Neuronal stem cell (in vitro differentiated cells): ENCODE data around the gene TMEM176B.

Experiments used
- DNase-seq: peaks from one replicate; pipeline ENCODE4 v3.0.0-alpha.2; 2013; ENCODE audit warnings: low spot score
- H2AFZ ChIP-seq: one replicate; pipeline ENCODE4 v1.6.1; 2013; ENCODE audit warnings: mild to moderate bottlenecking, low read length, inconsistent platforms
- H2AK5ac ChIP-seq: 2 replicates; pipeline ENCODE4 v1.6.1; 2013; ENCODE audit warnings: low read depth, mild to moderate bottlenecking, inconsistent platforms, low read length, moderate library complexity, mixed read lengths
- H2BK120ac ChIP-seq: 2 replicates; pipeline ENCODE4 v1.6.1; 2013; ENCODE audit warnings: low read depth, mild to moderate bottlenecking, inconsistent platforms, low read length, moderate library complexity, mixed read lengths
- H2BK12ac ChIP-seq: one replicate; pipeline ENCODE4 v1.6.1; 2013; ENCODE audit warnings: low read length, inconsistent platforms
- H2BK15ac ChIP-seq: 2 replicates; pipeline ENCODE4 v1.6.1; 2013; ENCODE audit warnings: mild to moderate bottlenecking, low read length, inconsistent platforms, mixed read lengths
- H2BK5ac ChIP-seq: one replicate; pipeline ENCODE4 v1.6.1; 2013; ENCODE audit warnings: inconsistent platforms, mild to moderate bottlenecking, low read length, moderate library complexity
- H3K14ac ChIP-seq: one replicate; pipeline ENCODE4 v1.6.1; 2013; ENCODE audit warnings: low read length, inconsistent platforms
- H3K18ac ChIP-seq: 2 replicates; pipeline ENCODE4 v1.6.1; 2013; ENCODE audit warnings: low read length, inconsistent platforms
- H3K23ac ChIP-seq: 2 replicates; pipeline ENCODE4 v1.6.1; 2013; ENCODE audit warnings: low read depth, mild to moderate bottlenecking, mixed read lengths, low read length, inconsistent platforms; ENCODE audit not compliant: poor library complexity
- H3K27ac ChIP-seq: replicated peaks from 3 replicates; pipeline ENCODE4 v1.5.1; 2013; ENCODE audit warnings: low read length, inconsistent platforms
- H3K27me3 ChIP-seq, 3 experiments: 2 replicates each; pipeline ENCODE4 v1.6.1; 2013; ENCODE audit warnings: low read length in 3 of 3, mild to moderate bottlenecking in 2 of 3, inconsistent platforms in 1 of 3, low read depth in 1 of 3, mixed read lengths in 1 of 3, moderate library complexity in 1 of 3; ENCODE audit not compliant: control insufficient read depth in 3 of 3, insufficient read depth in 3 of 3
- H3K36me3 ChIP-seq, 2 donors: replicated peaks in 1 of 2; 2 replicates each; pipeline ENCODE4 v1.6.1; 2013; ENCODE audit warnings: low read length in 2 of 2; ENCODE audit not compliant: control insufficient read depth in 2 of 2, insufficient read depth in 2 of 2
- H3K4ac ChIP-seq: 2 replicates; pipeline ENCODE4 v1.6.1; 2013; ENCODE audit warnings: inconsistent platforms, mild to moderate bottlenecking, low read length, moderate library complexity
- H3K4me1 ChIP-seq, 2 donors: 1 replicate in 1 of 2; 2 replicates in 1 of 2; pipeline ENCODE4 v1.6.1; 2013; ENCODE audit warnings: low read length in 2 of 2, low read depth in 1 of 2; ENCODE audit not compliant: control insufficient read depth in 2 of 2, insufficient read depth in 1 of 2
- H3K4me2 ChIP-seq: one replicate; pipeline ENCODE4 v1.6.1; 2013; ENCODE audit warnings: mild to moderate bottlenecking, low read length, inconsistent platforms; ENCODE audit not compliant: insufficient read depth, poor library complexity, severe bottlenecking
- H3K4me3 ChIP-seq, 2 donors: 2 replicates each; pipeline ENCODE4 v1.5.1; 2013; ENCODE audit warnings: low read length in 2 of 2, mild to moderate bottlenecking in 2 of 2, inconsistent platforms in 1 of 2, moderate library complexity in 1 of 2
- H3K79me1 ChIP-seq: one replicate; pipeline ENCODE4 v1.6.1; 2013; ENCODE audit warnings: low read depth, mild to moderate bottlenecking, inconsistent platforms, low read length, moderate library complexity
- H3K9ac ChIP-seq: one replicate; pipeline ENCODE4 v1.6.1; 2013; ENCODE audit warnings: mild to moderate bottlenecking, low read depth, low read length, inconsistent platforms; ENCODE audit not compliant: poor library complexity
- H3K9me3 ChIP-seq, 2 donors: replicated peaks in 1 of 2; 2 replicates each; pipeline versions ENCODE3 to v1.6.1; 2013; ENCODE audit warnings: low read length in 2 of 2, mild to moderate bottlenecking in 2 of 2, inconsistent platforms in 1 of 2, low read depth in 1 of 2, mixed read lengths in 1 of 2, moderate library complexity in 1 of 2; ENCODE audit not compliant: control insufficient read depth in 2 of 2, insufficient read depth in 1 of 2
- H4K8ac ChIP-seq: one replicate; pipeline ENCODE4 v1.6.1; 2013; ENCODE audit warnings: low read depth, mild to moderate bottlenecking, inconsistent platforms, low read length, moderate library complexity
- H4K91ac ChIP-seq: one replicate; pipeline ENCODE4 v1.6.1; 2013; ENCODE audit warnings: low read length, low read depth, mild to moderate bottlenecking, inconsistent platforms; ENCODE audit not compliant: poor library complexity
- WGBS, 2 donors: extraction: QIAGEN DNeasy Blood & Tissue Kit; methylation state at CpG; one replicate each; pipeline ENCODE4 v1.1.7; 2013; ENCODE audit warnings: missing lambda C conversion rate in 2 of 2, mixed read lengths in 1 of 2; ENCODE audit not compliant: insufficient read length in 2 of 2, insufficient replicate concordance in 1 of 2; ENCODE audit errors: extremely low coverage in 2 of 2; 5-methylcytosine and 5-hydroxymethylcytosine counted together

Gene TMEM176B

GRCh38 chr7:150847536-150847935, 47.4 kb upstream of the TMEM176B start:
- Histone ChIP-seq H3K14ac (no peak overlapping the region), H3K36me3 (no peaks in the 10 kb centered on the region), H3K27me3 (peaks cover 0 to 25% (median 0%) of the 10 kb centered on the region in 3 experiments), H2BK120ac (no peak overlapping the region), H3K79me1 (no peaks in the 10 kb centered on the region), H3K23ac (no peak overlapping the region), H2AFZ (no peak overlapping the region), H3K4me2 (no peak overlapping the region), H3K9ac (no peak overlapping the region), H3K18ac (no peak overlapping the region), H3K9me3 (no peaks in the 10 kb centered on the region), H4K8ac (no peak overlapping the region), H3K4ac (no peak overlapping the region), H2BK12ac (no peak overlapping the region), H3K4me3 (no peak overlapping the region), H2BK15ac (no peak overlapping the region), H3K4me1 (peaks cover 0 to 2% of the 10 kb centered on the region in 2 donors), H4K91ac (no peak overlapping the region), H3K27ac (no peak overlapping the region), H2AK5ac (no peak overlapping the region), H2BK5ac (no peak overlapping the region)
- DNase-seq: no peak
- WGBS, 2 donors: no CpG with 5 or more reads among the region's 5 CpGs

- DNase-seq: no peak
- Histone ChIP-seq H2BK5ac (no peak overlapping the region), H2BK120ac (no peak overlapping the region), H4K91ac (no peak overlapping the region), H2BK12ac (no peak overlapping the region), H3K9ac (peak overlapping the region; percentile 38), H3K79me1 (no peaks in the 10 kb centered on the region), H3K27me3 (peaks cover 0 to 23% (median 0%) of the 10 kb centered on the region in 3 experiments), H2AK5ac (no peak overlapping the region), H2BK15ac (no peak overlapping the region), H3K18ac (peak overlapping the region; percentile 20), H3K36me3 (no peaks in the 10 kb centered on the region), H3K27ac (no peak overlapping the region), H3K9me3 (no peaks in the 10 kb centered on the region), H3K4me2 (no peak overlapping the region), H4K8ac (no peak overlapping the region), H3K4ac (no peak overlapping the region), H3K4me1 (no peaks in the 10 kb centered on the region), H3K14ac (no peak overlapping the region), H3K23ac (peak overlapping the region; percentile 48), H3K4me3 (no peak overlapping the region), H2AFZ (no peak overlapping the region)
- no CpG with 5 or more reads among the region's 14 CpGs for WGBS, 2 donors
These were observed 46.3 kb upstream of the TMEM176B start for GRCh38 chr7:150846291-150847115.

- Histone ChIP-seq H3K18ac (peak overlapping the region; percentile 46), H4K91ac (no peak overlapping the region), H3K36me3 (no peaks in the 10 kb centered on the region), H3K9me3 (no peaks in the 10 kb centered on the region), H3K79me1 (no peaks in the 10 kb centered on the region), H3K4me3 (no peak overlapping the region), H3K27ac (no peak overlapping the region), H3K27me3 (peaks cover 0 to 19% (median 0%) of the 10 kb centered on the region in 3 experiments), H3K23ac (no peak overlapping the region), H2BK15ac (no peak overlapping the region), H3K4ac (no peak overlapping the region), H2BK12ac (no peak overlapping the region), H3K9ac (no peak overlapping the region), H3K4me1 (no peaks in the 10 kb centered on the region), H3K4me2 (no peak overlapping the region), H2BK5ac (no peak overlapping the region), H4K8ac (peak overlapping the region; percentile 25), H2AFZ (no peak overlapping the region), H2BK120ac (no peak overlapping the region), H2AK5ac (no peak overlapping the region), H3K14ac (no peak overlapping the region)
- no peak for DNase-seq
- WGBS, 2 donors: no CpG with 5 or more reads among the region's 4 CpGs
These were observed 45.3 kb upstream of the TMEM176B start for GRCh38 chr7:150845421-150845861.

GRCh38 chr7:150842716-150843115, 42.6 kb upstream of the TMEM176B start:
- no peak overlapping the region for H2BK12ac ChIP-seq
- H3K79me1 ChIP-seq: no peaks in the 10 kb centered on the region
- H4K8ac ChIP-seq: no peak overlapping the region
- no peak overlapping the region for H2BK120ac ChIP-seq
- no peaks in the 10 kb centered on the region for H3K9me3 ChIP-seq
- H3K27me3 ChIP-seq: peaks cover 0 to 19% (median 0%) of the 10 kb centered on the region in 3 experiments
- no peak overlapping the region for H3K4ac ChIP-seq
- no peak overlapping the region for H3K4me2 ChIP-seq
- no peak overlapping the region for H2BK15ac ChIP-seq
- DNase-seq: no peak
- no peak overlapping the region for H3K14ac ChIP-seq
- WGBS, 2 donors: no CpG with 5 or more reads among the region's 4 CpGs
- no peak overlapping the region for H3K23ac ChIP-seq
- no peak overlapping the region for H2BK5ac ChIP-seq
- no peak overlapping the region for H3K4me3 ChIP-seq
- H2AFZ ChIP-seq: no peak overlapping the region
- no peak overlapping the region for H3K27ac ChIP-seq
- no peak overlapping the region for H3K18ac ChIP-seq
- no peaks in the 10 kb centered on the region for H3K36me3 ChIP-seq
- H2AK5ac ChIP-seq: no peak overlapping the region
- no peak overlapping the region for H3K9ac ChIP-seq
- H3K4me1 ChIP-seq: no peaks in the 10 kb centered on the region
- no peak overlapping the region for H4K91ac ChIP-seq
